GM23338 (cell line): Measurements from ENCODE around the gene SST. TPM values are rescaled to one million over a fixed set of nuclear protein-coding genes. Genes with fewer than 3 reads are reported as not detected.

Experiments used
- ATAC-seq: fragments of 200-7000 bp; cut with Tn5 transposase; 3 replicates; pipeline ENCODE4 v1.9.1; 2020
- DNase-seq: peaks from one replicate; pipeline ENCODE4 v3.0.0-alpha.2; 2015; ENCODE audit warnings: low spot score
- H2AFZ ChIP-seq: fragments of 200-600 bp; sonication (generic); 2 replicates; pipeline ENCODE4 v1.8.0; 2016; ENCODE audit warnings: antibody characterized with exemption, mild to moderate bottlenecking, moderate library complexity
- H3F3A ChIP-seq: fragments of 200-600 bp; sonication (generic); replicated peaks from 2 replicates; pipeline ENCODE4 v1.8.0; 2017; ENCODE audit warnings: antibody characterized with exemption, mixed run types, low read depth
- H3K27ac ChIP-seq: fragments of 200-600 bp; sonication (generic); 2 replicates; pipeline ENCODE4 v1.6.1; 2016; ENCODE audit warnings: low read depth
- H3K27me3 ChIP-seq: fragments of 200-600 bp; sonication (generic); 2 replicates; pipeline ENCODE4 v1.8.0; 2016; ENCODE audit warnings: mild to moderate bottlenecking, mixed run types, moderate library complexity; ENCODE audit not compliant: insufficient read depth
- H3K36me3 ChIP-seq: fragments of 200-600 bp; sonication (generic); 2 replicates; pipeline ENCODE4 v1.8.0; 2016; ENCODE audit warnings: mild to moderate bottlenecking; ENCODE audit not compliant: insufficient read depth
- H3K4me1 ChIP-seq: fragments of 200-600 bp; sonication (generic); 2 replicates; pipeline ENCODE4 v1.8.0; 2016; ENCODE audit warnings: mild to moderate bottlenecking, moderate library complexity; ENCODE audit not compliant: insufficient read depth
- H3K4me2 ChIP-seq: fragments of 200-600 bp; sonication (generic); 2 replicates; pipeline ENCODE4 v1.7.1; 2017; ENCODE audit warnings: mixed run types
- H3K4me3 ChIP-seq: fragments of 200-600 bp; sonication (generic); 2 replicates; pipeline ENCODE4 v1.6.1; 2016; ENCODE audit warnings: mixed run types
- H3K79me2 ChIP-seq: fragments of 200-600 bp; sonication (generic); replicated peaks from 2 replicates; pipeline ENCODE4 v1.8.0; 2017; ENCODE audit warnings: mild to moderate bottlenecking; ENCODE audit not compliant: insufficient read depth
- H3K9me2 ChIP-seq: fragments of 200-600 bp; sonication (generic); 2 replicates; pipeline ENCODE4 v1.8.0; 2017; ENCODE audit not compliant: insufficient read depth
- H4K20me1 ChIP-seq: fragments of 200-600 bp; sonication (generic); replicated peaks from 2 replicates; pipeline ENCODE4 v1.8.0; 2017; ENCODE audit warnings: mild to moderate bottlenecking; ENCODE audit not compliant: insufficient read depth
- H3K27ac Mint-ChIP-seq: 2 replicates; pipeline ENCODE4 v1.8.0; 2020; ENCODE audit warnings: inconsistent platforms, mild to moderate bottlenecking, moderate library complexity, mixed read lengths
- H3K27me3 Mint-ChIP-seq: 3 replicates; pipeline ENCODE4 v1.8.0; 2022; ENCODE audit warnings: low read depth, mild to moderate bottlenecking, moderate library complexity, mixed read lengths, inconsistent platforms; ENCODE audit not compliant: insufficient read depth, poor library complexity
- H3K36me3 Mint-ChIP-seq: 3 replicates; pipeline ENCODE4 v1.8.0; 2021; ENCODE audit warnings: low read depth, mild to moderate bottlenecking, inconsistent platforms, moderate library complexity, mixed read lengths
- H3K4me1 Mint-ChIP-seq: 3 replicates; pipeline ENCODE4 v1.8.0; 2020; ENCODE audit warnings: mild to moderate bottlenecking, inconsistent platforms, mixed read lengths
- H3K4me3 Mint-ChIP-seq: 3 replicates; pipeline ENCODE4 v1.8.0; 2021; ENCODE audit warnings: moderate library complexity, mild to moderate bottlenecking, inconsistent platforms, mixed read lengths
- H3K9me3 Mint-ChIP-seq: 3 replicates; pipeline ENCODE4 v1.8.0; 2020; ENCODE audit warnings: moderate library complexity, mild to moderate bottlenecking, inconsistent platforms, mixed read lengths
- CREB1 ChIP-seq: fragments of 250-450 bp; sonication (Bioruptor Pico); IDR thresholded peaks from 2 replicates; pipeline ENCODE4 v1.5.0; 2020; ENCODE audit warnings: low read depth, mild to moderate bottlenecking, moderate library complexity
- CTCF ChIP-seq, 2 experiments: fragments of 200-600 bp in 1 of 2; sonication (generic) in 1 of 2; conservative IDR thresholded peaks; 2 replicates each; pipeline versions ENCODE4 v1.5.1 to v1.6.1; 2016 to 2017; ENCODE audit warnings: antibody characterized with exemption in 2 of 2, low read depth in 2 of 2, mild to moderate bottlenecking in 2 of 2, moderate library complexity in 1 of 2
- NANOG ChIP-seq: IDR thresholded peaks from 2 replicates; pipeline ENCODE4 v1.6.1; 2016; ENCODE audit warnings: antibody characterized with exemption, borderline replicate concordance
- POLR2AphosphoS5 ChIP-seq: IDR thresholded peaks from 2 replicates; pipeline ENCODE4 v1.6.1; 2016; ENCODE audit warnings: antibody characterized with exemption, low read depth
- REST ChIP-seq: IDR thresholded peaks from one replicate; pipeline ENCODE4 v1.6.1; 2018; ENCODE audit warnings: antibody characterized with exemption; ENCODE audit not compliant: unreplicated experiment
- STAT1 ChIP-seq: IDR thresholded peaks from one replicate; pipeline ENCODE4 v1.6.1; 2016; ENCODE audit warnings: antibody characterized with exemption; ENCODE audit not compliant: unreplicated experiment
- ZNF114 ChIP-seq: fragments of 250-450 bp; sonication (Bioruptor Pico); IDR thresholded peaks from 2 replicates; pipeline ENCODE4 v1.5.0; 2020; ENCODE audit warnings: mild to moderate bottlenecking, moderate library complexity
- ZNF331 ChIP-seq: fragments of 250-450 bp; sonication (Bioruptor Pico); IDR thresholded peaks from 2 replicates; pipeline ENCODE4 v1.5.0; 2020; ENCODE audit warnings: low read depth, mild to moderate bottlenecking, moderate library complexity
- long read RNA-seq: library from polyadenylated mRNA; unstranded; transcript quantifications from one replicate; pipeline ENCODE4 v2.0.0, GENCODE V29; 2020; ENCODE audit not compliant: unreplicated experiment
- polyA plus RNA-seq: library from polyadenylated mRNA; unstranded; fragments of >200 nt; fragmentation: Nextera tagmentation; extraction: Ambion mirVana; gene quantifications from 2 replicates; pipeline ENCODE4 v1.2.1, GENCODE V29; 2016
- total RNA-seq: library from RNA; depleted of rRNA; stranded (reverse); fragments of >200 nt; shearing (Covaris generic); gene quantifications from 2 replicates; pipeline ENCODE4 v1.2.3, GENCODE V29; 2014; rRNA removed

SST gene
- not detected in 2 replicates for total RNA-seq
- polyA plus RNA-seq, result 3.2 and 3.9 TPM in 2 replicates
- long read RNA-seq, result 0 reads

- no peaks in the 10 kb centered on the region; the same call in 1 of the 2 replicates for H3F3A ChIP-seq
- H3K4me2 ChIP-seq, result peak within 1 kb of the TSS; percentile 79
- H4K20me1 ChIP-seq, result 0 out of 2 replicates have a peak, but pooled peaks cover 2% of the 10 kb centered on the region
- H3K4me3 ChIP-seq, result peak within 1 kb of the TSS; percentile 55
- peak within 1 kb of the TSS; percentile 21 for H2AFZ ChIP-seq
- H3K79me2 ChIP-seq, result no peaks in the 10 kb centered on the region
- peaks cover 8% of the 10 kb centered on the region; the same call in 1 of the 2 replicates for H3K4me1 ChIP-seq
- peaks cover 26% of the 10 kb centered on the region for H3K27me3 ChIP-seq
- H3K9me3 Mint-ChIP-seq, result no peaks in the 10 kb centered on the region
- peaks cover 8% of the 10 kb centered on the region for H3K4me1 Mint-ChIP-seq
- H3K27ac Mint-ChIP-seq, result no peak within 1 kb of the TSS
- no peak within 1 kb of the TSS for H3K27ac ChIP-seq
- H3K4me3 Mint-ChIP-seq, result peak within 1 kb of the TSS; percentile 63
- H3K27me3 Mint-ChIP-seq, result peaks cover 25% of the 10 kb centered on the region
- H3K36me3 Mint-ChIP-seq, result no peaks in the 10 kb centered on the region
- peak; percentile 94 for DNase-seq
- peak; percentile 98 for ATAC-seq
- H3K36me3 ChIP-seq, result no peaks in the 10 kb centered on the region
- TF ChIP-seq NANOG (no peak), CTCF (conservative IDR thresholded peaks at IDR 0.05; ENCODE audit: low read depth in 2 of 2) (no peak), REST (peak; percentile 91), CREB1 (peak; percentile 40), POLR2AphosphoS5 (no peak), ZNF114 (CRISPR knock-in tag) (peak; percentile 87; the same call in 1 of the 2 replicates), ZNF331 (no peak), STAT1 (no peak)
- no peaks in the 10 kb centered on the region; the same call in 1 of the 2 replicates for H3K9me2 ChIP-seq
Measured at GRCh38 chr3:187669675-187670504, at the start of gene SST. TSS of gene SST (minus strand) at chr3:187670394. CDS start at chr3:187670291, 103 bp downstream.
